Endodermal cell (in vitro differentiated cells): ENCODE data around the gene GCNT2. TPM values are rescaled to one million over a fixed set of nuclear protein-coding genes. Genes with fewer than 3 reads are reported as not detected.
"Not testable (repeated sequence)": the region's sequence is repeated elsewhere in the genome, so short reads cannot be mapped to it uniquely, and the experiment has no call there.

Experiments
- DNase-seq: peaks from one replicate; pipeline ENCODE4 v3.0.0-alpha.2; 2017
- H3K27ac ChIP-seq: 2 replicates; pipeline ENCODE4 v1.5.1; 2013; ENCODE audit warnings: mild to moderate bottlenecking, low read depth, low read length, moderate library complexity
- H3K27me3 ChIP-seq: 2 replicates; pipeline ENCODE4 v1.6.1; 2013; ENCODE audit warnings: mild to moderate bottlenecking, low read length, moderate library complexity; ENCODE audit not compliant: insufficient read depth, control insufficient read depth, poor library complexity, severe bottlenecking
- H3K36me3 ChIP-seq: 2 replicates; pipeline ENCODE4 v1.7.0; 2013; ENCODE audit warnings: mild to moderate bottlenecking, low read length, moderate library complexity; ENCODE audit not compliant: control insufficient read depth, insufficient read depth
- H3K4me1 ChIP-seq: one replicate; pipeline ENCODE4 v1.7.0; 2013; ENCODE audit warnings: low read length; ENCODE audit not compliant: control insufficient read depth, insufficient read depth
- H3K4me3 ChIP-seq: 2 replicates; pipeline ENCODE4 v1.5.1; 2013; ENCODE audit warnings: mild to moderate bottlenecking, low read length, moderate library complexity
- H3K9ac ChIP-seq: 2 replicates; pipeline ENCODE4 v1.6.1; 2013; ENCODE audit warnings: mild to moderate bottlenecking, low read length, moderate library complexity; ENCODE audit not compliant: poor library complexity, severe bottlenecking; ENCODE audit errors: extremely low read depth
- H3K9me3 ChIP-seq: 2 replicates; pipeline ENCODE4 v1.6.1; 2013; ENCODE audit warnings: mild to moderate bottlenecking, low read length, moderate library complexity; ENCODE audit not compliant: control insufficient read depth
- H3K27ac Mint-ChIP-seq: 2 replicates; pipeline ENCODE4 v1.8.0; 2020; ENCODE audit warnings: mixed read lengths
- H3K27me3 Mint-ChIP-seq: 2 replicates; pipeline ENCODE4 v1.8.0; 2021; ENCODE audit warnings: mild to moderate bottlenecking, mixed read lengths; ENCODE audit not compliant: insufficient read depth
- H3K36me3 Mint-ChIP-seq: 2 replicates; pipeline ENCODE4 v1.8.0; 2020; ENCODE audit warnings: low read depth, mixed read lengths
- H3K4me1 Mint-ChIP-seq: 2 replicates; pipeline ENCODE4 v1.8.0; 2020; ENCODE audit warnings: mixed read lengths
- H3K4me3 Mint-ChIP-seq: 2 replicates; pipeline ENCODE4 v1.8.0; 2020; ENCODE audit warnings: mild to moderate bottlenecking, moderate library complexity, mixed read lengths
- H3K9me3 Mint-ChIP-seq: 2 replicates; pipeline ENCODE4 v1.8.0; 2020; ENCODE audit warnings: mild to moderate bottlenecking, mixed read lengths
- CTCF ChIP-seq: fragments of 200-600 bp; sonication (generic); conservative IDR thresholded peaks from 2 replicates; pipeline ENCODE4 v1.5.0; 2021; ENCODE audit warnings: antibody characterized with exemption, mild to moderate bottlenecking
- WGBS, 2 experiments: methylation state at CpG; one replicate each; pipeline versions ENCODE4 v1.1.5 to v1.1.7; 2013; ENCODE audit warnings: missing lambda C conversion rate in 2 of 2, mixed read lengths in 1 of 2; ENCODE audit not compliant: insufficient coverage in 1 of 2, insufficient read length in 1 of 2; 5-methylcytosine and 5-hydroxymethylcytosine counted together
- total RNA-seq, 2 donors: library from RNA; stranded (reverse); fragmentation: NEBNext Ultra II Directional in 1 of 2; extraction: Animal tissue kit (Norgen Biotek cat#: 25700) in 1 of 2; gene quantifications; 2 replicates in 1 of 2; 3 replicates in 1 of 2; pipeline ENCODE4 v1.2.1, GENCODE V29; 2021

The GCNT2 gene
- total RNA-seq, 2 donors from 2014 or later, result 23.3 to 24.9 TPM

- H3K36me3 ChIP-seq, result no peaks in the 10 kb centered on the region
- H3K27me3 Mint-ChIP-seq, result no peaks in the 10 kb centered on the region
- no peak overlapping the region for H3K27ac ChIP-seq
- no peak overlapping the region for H3K27ac Mint-ChIP-seq
- no peaks in the 10 kb centered on the region for H3K36me3 Mint-ChIP-seq
- no peaks in the 10 kb centered on the region for H3K4me1 ChIP-seq
- no peak overlapping the region for H3K4me3 Mint-ChIP-seq
- H3K27me3 ChIP-seq, result no peaks in the 10 kb centered on the region
- no peak for TF ChIP-seq CTCF
- H3K4me3 ChIP-seq, result no peak overlapping the region
- peaks cover 17% of the 10 kb centered on the region for H3K4me1 Mint-ChIP-seq
- no peaks in the 10 kb centered on the region for H3K9me3 ChIP-seq
- H3K9ac ChIP-seq, result no peak overlapping the region
- WGBS, 2 experiments, result 97 to 100% methylated on average over 1 to 9 of the region's 9 CpGs
- no peak for DNase-seq
- no peaks in the 10 kb centered on the region for H3K9me3 Mint-ChIP-seq
These were observed 44.8 kb downstream of the GCNT2 start for GRCh38 chr6:10565913-10566312.

GRCh38 chr6:10567256-10568026, 46.3 kb downstream of the GCNT2 start:
- TF ChIP-seq CTCF, result no peak
- Histone ChIP-seq H3K4me3 (no peak overlapping the region), H3K4me1 (no peaks in the 10 kb centered on the region), H3K36me3 (no peaks in the 10 kb centered on the region), H3K9me3 (no peaks in the 10 kb centered on the region), H3K27me3 (no peaks in the 10 kb centered on the region), H3K9ac (no peak overlapping the region), H3K27ac (no peak overlapping the region)
- H3K36me3 Mint-ChIP-seq, result no peaks in the 10 kb centered on the region
- no peak overlapping the region for H3K27ac Mint-ChIP-seq
- no peaks in the 10 kb centered on the region for H3K27me3 Mint-ChIP-seq
- 95 to 96% methylated on average over 5 to 6 of the region's 6 CpGs for WGBS, 2 experiments
- no peak overlapping the region for H3K4me3 Mint-ChIP-seq
- H3K9me3 Mint-ChIP-seq, result no peaks in the 10 kb centered on the region
- peaks cover 21% of the 10 kb centered on the region for H3K4me1 Mint-ChIP-seq
- DNase-seq, result no peak

- no peak overlapping the region for H3K27ac ChIP-seq
- H3K9ac ChIP-seq, result no peak overlapping the region
- no peak for TF ChIP-seq CTCF
- WGBS, 2 experiments, result 95 to 100% methylated on average over 2 to 5 of the region's 5 CpGs
- no peaks in the 10 kb centered on the region for H3K36me3 Mint-ChIP-seq
- no peaks in the 10 kb centered on the region for H3K27me3 ChIP-seq
- no peaks in the 10 kb centered on the region for H3K9me3 Mint-ChIP-seq
- H3K27ac Mint-ChIP-seq, result no peak overlapping the region
- H3K4me1 Mint-ChIP-seq, result peaks cover 34% of the 10 kb centered on the region
- no peaks in the 10 kb centered on the region for H3K9me3 ChIP-seq
- H3K4me3 Mint-ChIP-seq, result no peak overlapping the region
- H3K27me3 Mint-ChIP-seq, result no peaks in the 10 kb centered on the region
- H3K4me3 ChIP-seq, result no peak overlapping the region
- DNase-seq, result peak; percentile 36
- H3K4me1 ChIP-seq, result peaks cover 7% of the 10 kb centered on the region
- H3K36me3 ChIP-seq, result no peaks in the 10 kb centered on the region
These were observed 48.4 kb downstream of the GCNT2 start for GRCh38 chr6:10569392-10570127.

- H3K36me3 ChIP-seq, H3K9ac ChIP-seq, H3K27me3 Mint-ChIP-seq, H3K4me3 ChIP-seq, H3K27me3 ChIP-seq, DNase-seq, H3K9me3 ChIP-seq, H3K27ac ChIP-seq, H3K4me3 Mint-ChIP-seq, H3K36me3 Mint-ChIP-seq, H3K9me3 Mint-ChIP-seq: not testable (repeated sequence)
- H3K4me1 ChIP-seq, result peaks cover 12% of the 10 kb centered on the region
- WGBS, 2 experiments, result 86% methylated on average over 4 of the region's 5 CpGs; no CpG with 5 or more reads in 1 of the 2 experiments
- Mint-ChIP-seq H3K27ac (peak overlapping the region; percentile 91), H3K4me1 (peaks cover 54% of the 10 kb centered on the region)
These were observed 54.4 kb downstream of the GCNT2 start for GRCh38 chr6:10575519-10575918.
